NT2/D1 (cell line): Measurements from ENCODE around the gene APRT.

Experiments
- SUZ12 ChIP-seq: IDR thresholded peaks from 2 replicates; pipeline ENCODE4 v1.6.1; 2011; ENCODE audit not compliant: insufficient read length, insufficient read depth; ENCODE audit errors: extremely low read depth
- YY1 ChIP-seq: IDR thresholded peaks from 2 replicates; pipeline ENCODE4 v1.6.1; 2011; ENCODE audit not compliant: insufficient read length, insufficient read depth

- TF ChIP-seq SUZ12 = no peak
- no peak for TF ChIP-seq YY1
Measured at GRCh38 chr16:88839745-88840599, 28.2 kb upstream of the APRT start.
